Motor neuron (in vitro differentiated cells): ENCODE results near the gene TICAM2. TPM values are rescaled to one million over a fixed set of nuclear protein-coding genes. Genes with fewer than 3 reads are reported as not detected.

Experiments
- ATAC-seq, 8 experiments: fragments of 200-7000 bp; cut with Tn5 transposase; replicated peaks in 6 of 8; 2 replicates each; pipeline ENCODE4 v1.8.0; 2021; ENCODE audit warnings: mild to moderate bottlenecking in 8 of 8, moderate library complexity in 8 of 8
- H3K27ac ChIP-seq, 2 donors: fragments of 250-450 bp; sonication (Bioruptor Pico); 2 replicates each; pipeline ENCODE4 v1.9.0; 2021; ENCODE audit warnings: antibody characterized with exemption in 2 of 2, mild to moderate bottlenecking in 2 of 2, moderate library complexity in 1 of 2
- H3K4me1 ChIP-seq, 2 donors: fragments of 250-450 bp; sonication (Bioruptor Pico); replicated peaks in 1 of 2; 2 replicates each; pipeline ENCODE4 v1.6.1; 2021; ENCODE audit warnings: antibody characterized with exemption in 2 of 2, mild to moderate bottlenecking in 2 of 2, moderate library complexity in 1 of 2
- H3K4me3 ChIP-seq, 5 donors: fragments of 250-450 bp; sonication (Bioruptor Pico); 2 replicates each; pipeline ENCODE4 v1.9.0; 2021; ENCODE audit warnings: antibody characterized with exemption in 5 of 5, mild to moderate bottlenecking in 5 of 5, moderate library complexity in 4 of 5
- WGBS, 10 experiments: fragments of 450-650 bp; shearing (Covaris generic); methylation state at CpG; one replicate each; pipeline ENCODE4 v1.0.0; 2022; 5-methylcytosine and 5-hydroxymethylcytosine counted together
- in situ Hi-C, 9 experiments: fragments of 400-800 bp; cut with MboI; loops; one replicate each; pipeline ENCODE4 v1.15.0; 2021; ENCODE audit warnings: low sequenced_read_pairs in 9 of 9, low pct_unique_long_range_greater_than_20kb in 2 of 9; ENCODE audit not compliant: unreplicated experiment in 9 of 9
- total RNA-seq, 8 experiments: library from RNA; unstranded; fragments of 300-600 nt; gene quantifications; 2 replicates each; pipeline versions ENCODE4 v1.2.3 to v1.2.4, GENCODE V29; 2022

Gene TICAM2
- total RNA-seq, 8 experiments from 2014 or later: 0.82 to 3.2 (median 1.1) TPM; not detected in 1

GRCh38 chr5:115599924-115600323, 2.4 kb downstream of the TICAM2 start:
- Histone ChIP-seq H3K4me1 (peaks cover 7% of the 10 kb centered on the region in 2 donors), H3K4me3 (no peak overlapping the region), H3K27ac (no peak overlapping the region)
- WGBS, 10 experiments: 68 to 100% (median 93%) methylated on average over 1 to 2 of the region's 2 CpGs; no CpG with 5 or more reads in 1 of the 10 experiments
- in situ Hi-C loops: loop anchor here in 6 of 9 experiments (10.0 to 25.0 kb wide), 4 partner anchors 288 to 513 kb away; no protein-coding TSS in a partner anchor
- no peak for ATAC-seq

GRCh38 chr5:115599502-115599901, 2.8 kb downstream of the TICAM2 start:
- H3K27ac ChIP-seq: no peak overlapping the region
- in situ Hi-C loops: loop anchor here in 6 of 9 experiments (10.0 to 25.0 kb wide), 4 partner anchors 287 to 512 kb away; no protein-coding TSS in a partner anchor
- peaks cover 7% of the 10 kb centered on the region in 2 donors for H3K4me1 ChIP-seq
- peak; percentile 21 to 64 (median 47) for ATAC-seq
- no peak overlapping the region for H3K4me3 ChIP-seq
- 18 to 100% (median 89%) methylated on average over 1 of the region's 1 CpG; no CpG with 5 or more reads in 1 of the 10 experiments for WGBS, 10 experiments

- Histone ChIP-seq H3K4me1 (no peaks in the 10 kb centered on the region), H3K4me3 (no peak overlapping the region), H3K27ac (no peak overlapping the region)
- ATAC-seq: peak in 2 of 8 experiments; percentile 28 to 98
- 0 to 100% (median 84%) methylated on average over 1 to 2 of the region's 2 CpGs; no CpG with 5 or more reads in 2 of the 10 experiments for WGBS, 10 experiments
- in situ Hi-C loops: loop anchor here in 6 of 9 experiments (10.0 to 25.0 kb wide), 4 partner anchors 282 to 507 kb away; no protein-coding TSS in a partner anchor
Observed at GRCh38 chr5:115594128-115595047, 7.9 kb downstream of the TICAM2 start.

- WGBS, 10 experiments: 89 to 100% (median 100%) methylated on average over 1 to 3 of the region's 3 CpGs
- in situ Hi-C loops: loop anchor here in 7 of 9 experiments (10.0 to 25.0 kb wide), 4 partner anchors 274 to 502 kb away; no protein-coding TSS in a partner anchor
- Histone ChIP-seq H3K27ac (no peak overlapping the region), H3K4me1 (no peaks in the 10 kb centered on the region), H3K4me3 (no peak overlapping the region)
- no peak for ATAC-seq
Observed at GRCh38 chr5:115589043-115589442, 13.2 kb downstream of the TICAM2 start.

- WGBS, 10 experiments: 54 to 88% (median 68%) methylated on average over 1 to 4 of the region's 4 CpGs; no CpG with 5 or more reads in 4 of the 10 experiments
- no peak for ATAC-seq
- Histone ChIP-seq H3K27ac (no peak overlapping the region), H3K4me1 (no peaks in the 10 kb centered on the region), H3K4me3 (no peak overlapping the region)
- in situ Hi-C loops: loop anchor here in 7 of 9 experiments (10.0 to 25.0 kb wide), 4 partner anchors 274 to 501 kb away; no protein-coding TSS in a partner anchor
Observed at GRCh38 chr5:115588640-115589039, 13.6 kb downstream of the TICAM2 start.

- in situ Hi-C loops: loop anchor here in 7 of 9 experiments (10.0 to 25.0 kb wide), 4 partner anchors 272 to 499 kb away; no protein-coding TSS in a partner anchor
- Histone ChIP-seq H3K4me1 (no peaks in the 10 kb centered on the region), H3K4me3 (no peak overlapping the region), H3K27ac (no peak overlapping the region)
- ATAC-seq: peak in 4 of 8 experiments; percentile 19 to 76 (median 52)
- 0 to 92% (median 48%) methylated on average over 2 to 6 of the region's 6 CpGs for WGBS, 10 experiments
Observed at GRCh38 chr5:115586525-115587146, 15.6 kb downstream of the TICAM2 start.

GRCh38 chr5:115585265-115585664, 17.0 kb downstream of the TICAM2 start:
- no peaks in the 10 kb centered on the region for H3K4me1 ChIP-seq
- WGBS, 10 experiments: 83 to 100% (median 100%) methylated on average over 1 of the region's 1 CpG; no CpG with 5 or more reads in 4 of the 10 experiments
- in situ Hi-C loops: loop anchor here in 7 of 9 experiments (10.0 to 25.0 kb wide), 4 partner anchors 270 to 498 kb away; no protein-coding TSS in a partner anchor
- H3K4me3 ChIP-seq: no peak overlapping the region
- ATAC-seq: no peak
- no peak overlapping the region for H3K27ac ChIP-seq

- in situ Hi-C loops: loop anchor here in 7 of 9 experiments (10.0 to 25.0 kb wide), 4 partner anchors 270 to 497 kb away; no protein-coding TSS in a partner anchor
Observed at GRCh38 chr5:115584501-115584900, 17.8 kb downstream of the TICAM2 start.

GRCh38 chr5:115583474-115583873, 18.8 kb downstream of the TICAM2 start:
- Histone ChIP-seq H3K4me1 (peaks cover 0 to 2% of the 10 kb centered on the region in 2 donors), H3K4me3 (no peak overlapping the region), H3K27ac (no peak overlapping the region)
- WGBS, 10 experiments: 10 to 100% (median 83%) methylated on average over 1 to 3 of the region's 3 CpGs; no CpG with 5 or more reads in 3 of the 10 experiments
- in situ Hi-C loops: loop anchor here in 7 of 9 experiments (10.0 to 25.0 kb wide), 4 partner anchors 269 to 496 kb away; no protein-coding TSS in a partner anchor
- ATAC-seq: peak in 1 of 8 experiments; percentile 35

More at GRCh38 chr5:115584501-115584900, 17.8 kb downstream of the TICAM2 start:
- no peak overlapping the region for H3K4me3 ChIP-seq
- no peaks in the 10 kb centered on the region for H3K4me1 ChIP-seq
- WGBS, 10 experiments: 75 to 100% (median 100%) methylated on average over 1 of the region's 1 CpG; no CpG with 5 or more reads in 1 of the 10 experiments
- ATAC-seq: no peak
- no peak overlapping the region for H3K27ac ChIP-seq

- in situ Hi-C loops: loop anchor here in 7 of 9 experiments (10.0 to 25.0 kb wide), 4 partner anchors 266 to 494 kb away; no protein-coding TSS in a partner anchor
- 86 to 100% (median 100%) methylated on average over 1 to 2 of the region's 2 CpGs for WGBS, 10 experiments
- no peak overlapping the region for H3K27ac ChIP-seq
Observed at GRCh38 chr5:115580941-115581340, 21.3 kb downstream of the TICAM2 start.

GRCh38 chr5:115579747-115580173, 22.5 kb downstream of the TICAM2 start:
- Histone ChIP-seq H3K4me1 (peaks cover 0 to 2% of the 10 kb centered on the region in 2 donors), H3K4me3 (no peak overlapping the region), H3K27ac (no peak overlapping the region)
- peak in 1 of 8 experiments; percentile 41 for ATAC-seq
- in situ Hi-C loops: loop anchor here in 7 of 9 experiments (10.0 to 25.0 kb wide), 4 partner anchors 265 to 492 kb away; no protein-coding TSS in a partner anchor
- WGBS, 10 experiments: 44 to 94% (median 87%) methylated on average over 2 to 6 of the region's 6 CpGs; no CpG with 5 or more reads in 1 of the 10 experiments

More at GRCh38 chr5:115580941-115581340, 21.3 kb downstream of the TICAM2 start:
- no peak for ATAC-seq
- Histone ChIP-seq H3K4me3 (no peak overlapping the region), H3K4me1 (peaks cover 0 to 2% of the 10 kb centered on the region in 2 donors)

- H3K4me1 ChIP-seq: peaks cover 0 to 2% of the 10 kb centered on the region in 2 donors
- H3K27ac ChIP-seq: no peak overlapping the region
- no peak overlapping the region for H3K4me3 ChIP-seq
- in situ Hi-C loops: loop anchor here in 5 of 9 experiments (10.0 to 25.0 kb wide), 4 partner anchors 264 to 492 kb away; no protein-coding TSS in a partner anchor
- peak in 3 of 8 experiments; percentile 71 to 95 (median 84) for ATAC-seq
- 73 to 100% (median 80%) methylated on average over 1 to 3 of the region's 3 CpGs; no CpG with 5 or more reads in 2 of the 10 experiments for WGBS, 10 experiments
Observed at GRCh38 chr5:115579216-115579615, 23.1 kb downstream of the TICAM2 start.
